Stomach (tissue), 9 donors: Measurements from ENCODE around the gene SRP72. TPM values are rescaled to one million over a fixed set of nuclear protein-coding genes. Genes with fewer than 3 reads are reported as not detected.

Experiments
- DNase-seq, 2 donors: peaks; one replicate each; pipeline versions ENCODE4 v3.0.0 to v3.0.0-alpha.2; 2013 to 2019
- H3K27ac ChIP-seq, 5 donors: fragments of 200-600 bp in 4 of 5; sonication (generic) in 4 of 5; one replicate each; pipeline ENCODE4 v1.5.1; 2013 to 2019; ENCODE audit warnings: mild to moderate bottlenecking in 1 of 5, moderate library complexity in 1 of 5
- H3K27me3 ChIP-seq, 3 donors: fragments of 200-600 bp; sonication (generic); one replicate each; pipeline ENCODE4 v1.5.1; 2017 to 2019; ENCODE audit warnings: mixed run types in 1 of 3
- H3K36me3 ChIP-seq, 4 donors: fragments of 200-600 bp; sonication (generic); 1 replicate in 3 of 4; 2 replicates in 1 of 4; pipeline ENCODE4 v1.5.1; 2016 to 2019
- H3K4me1 ChIP-seq, 4 donors: fragments of 200-600 bp; sonication (generic); one replicate each; pipeline ENCODE4 v1.5.1; 2016 to 2019
- H3K4me3 ChIP-seq, 4 donors: fragments of 200-600 bp; sonication (generic) in 3 of 4; one replicate each; pipeline ENCODE4 v1.5.1; 2016 to 2019; ENCODE audit warnings: mild to moderate bottlenecking in 1 of 4
- H3K9me3 ChIP-seq, 4 donors: fragments of 200-600 bp; sonication (generic); one replicate each; pipeline ENCODE4 v1.5.1; 2016 to 2019
- CTCF ChIP-seq, 7 experiments: fragments of 450-650 bp in 4 of 7; fragments of 200-600 bp in 3 of 7; sonication (generic) in 3 of 7; IDR thresholded peaks; one replicate each; pipeline ENCODE4 v1.5.1; 2016 to 2019; ENCODE audit warnings: antibody characterized with exemption in 7 of 7, control low read depth in 2 of 7, mild to moderate bottlenecking in 1 of 7
- EP300 ChIP-seq: sonication (generic); formaldehyde crosslinking; IDR thresholded peaks from one replicate; pipeline ENCODE4 v1.6.1; 2017; ENCODE audit warnings: antibody characterized with exemption
- POLR2A ChIP-seq, 4 donors: fragments of 450-650 bp; IDR thresholded peaks; one replicate each; pipeline ENCODE4 v1.6.1; 2016; ENCODE audit warnings: antibody characterized with exemption in 4 of 4, control low read depth in 2 of 4, mild to moderate bottlenecking in 1 of 4, moderate library complexity in 1 of 4
- POLR2AphosphoS5 ChIP-seq, 3 donors: sonication (generic); formaldehyde crosslinking; IDR thresholded peaks; one replicate each; pipeline ENCODE4 v1.6.1; 2016; ENCODE audit warnings: antibody characterized with exemption in 3 of 3
- WGBS, 5 donors: extraction: QIAGEN DNeasy Blood & Tissue Kit in 3 of 5; methylation state at CpG; one replicate each; pipeline versions ENCODE4 v1.1.5 to v1.1.7; 2013 to 2018; 5-methylcytosine and 5-hydroxymethylcytosine counted together
- intact Hi-C: fragments of 100-400 bp; cut with DNase I; formaldehyde crosslinking; loops from one replicate; pipeline ENCODE4 v1.15.1; 2023; ENCODE audit warnings: low total_unique reads
- polyA plus RNA-seq, 3 donors: library from polyadenylated mRNA; stranded (reverse); fragments of 200-250 nt; gene quantifications; one replicate each; pipeline ENCODE4 v1.2.3, GENCODE V29; 2013
- total RNA-seq, 5 donors: library from RNA; depleted of rRNA; stranded (reverse); fragments of >200 nt; gene quantifications; one replicate each; pipeline versions ENCODE4 v1.1.0 to v1.2.3, GENCODE V29; 2014 to 2016
- donor health status: healthy with polysubstance abuse.
- donor health status: Bipolar disorder and iron deficiency.
- donor health status: healthy.

Gene SRP72
- total and polyA plus RNA-seq, 8 donors: 28.4 to 63.7 (median 37.4) TPM

- no peak overlapping the region for H3K27ac ChIP-seq
- H3K4me1 ChIP-seq: peaks cover 0 to 8% (median 4%) of the 10 kb centered on the region in 4 donors
- intact Hi-C loops: no loop called here
- H3K36me3 ChIP-seq: no peaks in the 10 kb centered on the region
- no peak for DNase-seq
- H3K4me3 ChIP-seq: no peak overlapping the region
- TF ChIP-seq EP300 (no peak), CTCF (IDR thresholded peaks at IDR 0.05) (no peak), POLR2AphosphoS5 (IDR thresholded peaks at IDR 0.05) (no peak), POLR2A (IDR thresholded peaks at IDR 0.05) (no peak)
- 81 to 91% (median 87%) methylated on average over 3 of the region's 3 CpGs for WGBS, 5 donors
- no peaks in the 10 kb centered on the region for H3K27me3 ChIP-seq
- H3K9me3 ChIP-seq: no peaks in the 10 kb centered on the region
These were observed 41.9 kb upstream of the SRP72 start for GRCh38 chr4:56425518-56425917.

- H3K4me1 ChIP-seq: peaks cover 0 to 8% (median 4%) of the 10 kb centered on the region in 4 donors
- no peak overlapping the region for H3K27ac ChIP-seq
- H3K9me3 ChIP-seq: no peaks in the 10 kb centered on the region
- intact Hi-C loops: no loop called here
- WGBS, 5 donors: 93 to 96% (median 94%) methylated on average over 6 of the region's 6 CpGs
- H3K4me3 ChIP-seq: no peak overlapping the region
- DNase-seq: no peak
- no peaks in the 10 kb centered on the region for H3K27me3 ChIP-seq
- no peak for TF ChIP-seq POLR2A (IDR thresholded peaks at IDR 0.05)
- no peak for TF ChIP-seq EP300
- TF ChIP-seq CTCF (IDR thresholded peaks at IDR 0.05): no peak
- no peak for TF ChIP-seq POLR2AphosphoS5 (IDR thresholded peaks at IDR 0.05)
- H3K36me3 ChIP-seq: no peaks in the 10 kb centered on the region
These were observed 41.1 kb upstream of the SRP72 start for GRCh38 chr4:56426273-56426672.

- H3K27me3 ChIP-seq: no peaks in the 10 kb centered on the region
- H3K27ac ChIP-seq: no peak overlapping the region
- no peaks in the 10 kb centered on the region for H3K36me3 ChIP-seq
- peaks cover 0 to 8% (median 4%) of the 10 kb centered on the region in 4 donors for H3K4me1 ChIP-seq
- DNase-seq: no peak
- 91 to 98% (median 96%) methylated on average over 1 of the region's 1 CpG for WGBS, 5 donors
- H3K9me3 ChIP-seq: no peaks in the 10 kb centered on the region
- no peak overlapping the region for H3K4me3 ChIP-seq
- intact Hi-C loops: no loop called here
- TF ChIP-seq CTCF (IDR thresholded peaks at IDR 0.05) (no peak), EP300 (no peak), POLR2AphosphoS5 (IDR thresholded peaks at IDR 0.05) (no peak), POLR2A (IDR thresholded peaks at IDR 0.05) (no peak)
These were observed 40.2 kb upstream of the SRP72 start for GRCh38 chr4:56427179-56427578.

- no peak for TF ChIP-seq POLR2A (IDR thresholded peaks at IDR 0.05)
- no peak for TF ChIP-seq POLR2AphosphoS5 (IDR thresholded peaks at IDR 0.05)
- TF ChIP-seq EP300: no peak
- no peak for TF ChIP-seq CTCF (IDR thresholded peaks at IDR 0.05)
- 91 to 100% (median 98%) methylated on average over 2 of the region's 2 CpGs for WGBS, 5 donors
- no peak for DNase-seq
These were observed 37.2 kb upstream of the SRP72 start for GRCh38 chr4:56430203-56430602.

More at GRCh38 chr4:56430203-56430602, 37.2 kb upstream of the SRP72 start:
- no peaks in the 10 kb centered on the region for H3K36me3 ChIP-seq
- no peaks in the 10 kb centered on the region for H3K9me3 ChIP-seq
- no peak overlapping the region for H3K4me3 ChIP-seq
- intact Hi-C loops: no loop called here
- peaks cover 4 to 21% (median 16%) of the 10 kb centered on the region in 4 donors for H3K4me1 ChIP-seq
- H3K27ac ChIP-seq: no peak overlapping the region
- no peaks in the 10 kb centered on the region for H3K27me3 ChIP-seq
